Lower lobe of right lung (tissue), 2 donors: Measurements from ENCODE around the gene RRP12. TPM values are rescaled to one million over a fixed set of nuclear protein-coding genes. Genes with fewer than 3 reads are reported as not detected.

Experiments used
- ATAC-seq, 2 donors: fragments of 200-7000 bp; cut with Tn5 transposase; one replicate each; pipeline ENCODE4 v1.9.1; 2020 to 2022; ENCODE audit warnings: mild to moderate bottlenecking in 2 of 2, moderate library complexity in 2 of 2
- DNase-seq: peaks from one replicate; pipeline ENCODE4 v3.0.0-alpha.2; 2020
- H3K27ac ChIP-seq: fragments of 200-600 bp; one replicate; pipeline ENCODE4 v1.8.0; 2022
- H3K27me3 ChIP-seq: fragments of 200-600 bp; one replicate; pipeline ENCODE4 v1.8.0; 2022; ENCODE audit warnings: low read depth
- H3K36me3 ChIP-seq: fragments of 200-600 bp; one replicate; pipeline ENCODE4 v1.8.0; 2022; ENCODE audit warnings: mild to moderate bottlenecking
- H3K4me1 ChIP-seq: fragments of 200-600 bp; one replicate; pipeline ENCODE4 v1.8.0; 2022
- H3K4me3 ChIP-seq: fragments of 200-600 bp; one replicate; pipeline ENCODE4 v1.8.0; 2022; ENCODE audit warnings: mild to moderate bottlenecking
- H3K9me3 ChIP-seq: fragments of 200-600 bp; one replicate; pipeline ENCODE4 v1.8.0; 2022
- intact Hi-C: fragments of 100-400 bp; cut with DNase I; formaldehyde crosslinking; loops from one replicate; pipeline ENCODE4 v1.11.0; 2022
- total RNA-seq: library from RNA; stranded (reverse); fragmentation: NEBNext Ultra II Directional; extraction: Animal tissue kit (Norgen Biotek cat#: 25700); gene quantifications from one replicate; pipeline ENCODE4 v1.2.1, GENCODE V29; 2021
- TF ChIP-seq, protein P1 (sequence below): fragments of 200-600 bp; IDR thresholded peaks from one replicate; pipeline ENCODE4 v1.8.0; 2022; ENCODE audit warnings: antibody characterized with exemption, mild to moderate bottlenecking
- donor health status: DM: no; HTN: yes; CAD: no; lungs with severe emphysema.

RRP12 gene
- total RNA-seq, 1 donor from 2014 or later: 24.0 TPM

GRCh38 chr10:97366572-97366971 lies 34.6 kb downstream of the RRP12 start:
- Histone ChIP-seq H3K4me1 (peaks cover 30% of the 10 kb centered on the region), H3K27me3 (no peaks in the 10 kb centered on the region), H3K4me3 (no peak overlapping the region), H3K27ac (peak overlapping the region; percentile 78), H3K9me3 (no peaks in the 10 kb centered on the region), H3K36me3 (peaks cover 70% of the 10 kb centered on the region)
- TF ChIP-seq, protein P1, sequence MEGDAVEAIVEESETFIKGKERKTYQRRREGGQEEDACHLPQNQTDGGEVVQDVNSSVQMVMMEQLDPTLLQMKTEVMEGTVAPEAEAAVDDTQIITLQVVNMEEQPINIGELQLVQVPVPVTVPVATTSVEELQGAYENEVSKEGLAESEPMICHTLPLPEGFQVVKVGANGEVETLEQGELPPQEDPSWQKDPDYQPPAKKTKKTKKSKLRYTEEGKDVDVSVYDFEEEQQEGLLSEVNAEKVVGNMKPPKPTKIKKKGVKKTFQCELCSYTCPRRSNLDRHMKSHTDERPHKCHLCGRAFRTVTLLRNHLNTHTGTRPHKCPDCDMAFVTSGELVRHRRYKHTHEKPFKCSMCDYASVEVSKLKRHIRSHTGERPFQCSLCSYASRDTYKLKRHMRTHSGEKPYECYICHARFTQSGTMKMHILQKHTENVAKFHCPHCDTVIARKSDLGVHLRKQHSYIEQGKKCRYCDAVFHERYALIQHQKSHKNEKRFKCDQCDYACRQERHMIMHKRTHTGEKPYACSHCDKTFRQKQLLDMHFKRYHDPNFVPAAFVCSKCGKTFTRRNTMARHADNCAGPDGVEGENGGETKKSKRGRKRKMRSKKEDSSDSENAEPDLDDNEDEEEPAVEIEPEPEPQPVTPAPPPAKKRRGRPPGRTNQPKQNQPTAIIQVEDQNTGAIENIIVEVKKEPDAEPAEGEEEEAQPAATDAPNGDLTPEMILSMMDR: no peak
- DNase-seq (no peak), ATAC-seq (peak in 1 of 2 donors; percentile 4)
- intact Hi-C loops: no loop called here

GRCh38 chr10:97365761-97366351 lies 35.3 kb downstream of the RRP12 start:
- peak; percentile 48 to 70 for ATAC-seq
- H3K9me3 ChIP-seq: no peaks in the 10 kb centered on the region
- H3K4me1 ChIP-seq: peaks cover 30% of the 10 kb centered on the region
- intact Hi-C loops: no loop called here
- no peak overlapping the region for H3K4me3 ChIP-seq
- peaks cover 64% of the 10 kb centered on the region for H3K36me3 ChIP-seq
- peak; percentile 60 for DNase-seq
- peak overlapping the region; percentile 78 for H3K27ac ChIP-seq
- H3K27me3 ChIP-seq: no peaks in the 10 kb centered on the region
- TF ChIP-seq, protein P1: no peak

DNA sequence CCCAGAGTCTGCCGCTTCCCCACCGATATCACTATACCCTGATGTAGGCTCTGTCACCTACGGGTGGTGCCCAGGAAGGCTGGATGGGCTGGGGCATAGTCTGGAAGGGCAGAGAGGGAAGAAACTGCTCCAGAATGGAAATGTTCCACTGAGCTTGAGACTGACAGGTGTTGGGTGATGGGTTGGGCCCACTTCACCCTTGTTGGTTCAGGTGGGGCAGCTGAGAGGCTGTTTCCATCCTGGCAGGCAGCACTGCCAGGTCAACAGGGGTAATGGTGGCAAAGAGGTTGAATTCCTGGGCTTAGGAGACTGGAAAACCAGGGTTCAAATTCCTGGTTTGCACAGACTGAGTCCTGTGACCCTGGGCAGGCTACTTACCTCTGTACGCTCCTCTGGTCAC lies 38.1 kb downstream of the RRP12 start:
- H3K27me3 ChIP-seq: no peaks in the 10 kb centered on the region
- intact Hi-C loops: no loop called here
- TF ChIP-seq, protein P1: no peak
- H3K36me3 ChIP-seq: peaks cover 62% of the 10 kb centered on the region
- peaks cover 30% of the 10 kb centered on the region for H3K4me1 ChIP-seq
- H3K9me3 ChIP-seq: no peaks in the 10 kb centered on the region
- H3K4me3 ChIP-seq: no peak overlapping the region
- DNase-seq: no peak
- H3K27ac ChIP-seq: peak overlapping the region; percentile 6
- ATAC-seq: peak; percentile 49 to 56

DNA sequence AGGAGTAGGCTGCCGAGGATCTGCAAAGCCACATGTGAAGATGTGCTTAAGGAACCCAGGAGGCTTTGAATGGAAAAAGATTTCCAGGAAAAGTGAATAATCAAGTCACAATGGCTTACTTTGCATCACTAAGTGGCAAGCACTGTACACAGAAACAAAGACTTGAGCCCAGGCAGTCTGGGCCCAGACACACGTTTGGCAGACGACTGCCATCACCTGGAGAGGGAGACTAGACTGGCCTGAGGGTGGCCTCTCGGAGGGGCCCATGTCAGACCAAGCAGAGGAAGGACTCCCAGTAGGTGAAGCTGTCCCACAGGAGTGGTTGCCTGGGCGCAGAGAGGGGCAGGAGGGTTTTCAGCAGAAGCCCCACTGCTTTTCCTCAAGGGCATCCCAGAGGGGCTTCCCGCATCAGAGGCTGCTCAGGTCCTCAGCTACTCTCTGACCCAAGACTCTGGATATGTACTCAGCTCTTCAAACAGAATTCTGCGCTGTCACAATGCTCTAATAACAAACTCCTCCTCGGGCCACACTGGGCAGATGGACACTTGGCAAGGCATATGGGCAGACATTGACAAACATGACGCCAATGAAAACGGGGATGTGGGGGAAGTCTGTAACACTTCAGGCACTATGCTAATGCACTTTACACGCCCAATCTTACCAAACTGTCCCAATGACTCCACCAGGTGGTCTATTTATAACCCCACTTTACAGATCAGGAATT lies 38.7 kb downstream of the RRP12 start:
- Histone ChIP-seq H3K4me1 (peaks cover 30% of the 10 kb centered on the region), H3K9me3 (no peaks in the 10 kb centered on the region), H3K36me3 (peaks cover 61% of the 10 kb centered on the region), H3K27ac (peak overlapping the region; percentile 6), H3K27me3 (no peaks in the 10 kb centered on the region), H3K4me3 (no peak overlapping the region)
- intact Hi-C loops: no loop called here
- TF ChIP-seq, protein P1: no peak
- DNase-seq (no peak), ATAC-seq (no peak)

- ATAC-seq (no peak), DNase-seq (no peak)
- Histone ChIP-seq H3K4me1 (peaks cover 28% of the 10 kb centered on the region), H3K27ac (no peak overlapping the region), H3K4me3 (no peak overlapping the region), H3K9me3 (no peaks in the 10 kb centered on the region), H3K27me3 (no peaks in the 10 kb centered on the region), H3K36me3 (peaks cover 58% of the 10 kb centered on the region)
- intact Hi-C loops: no loop called here
- TF ChIP-seq, protein P1: no peak
These were observed 39.6 kb downstream of the RRP12 start for GRCh38 chr10:97361537-97361901.
